OCI-LY7 (cell line): Measurements from ENCODE around the gene MT1HL1.

Experiments
- CTCF ChIP-seq: fragments of 200-600 bp; sonication (generic); conservative IDR thresholded peaks from 2 replicates; pipeline ENCODE4 v1.5.1; 2014; ENCODE audit warnings: mild to moderate bottlenecking, antibody characterized with exemption, low read length, moderate library complexity, mixed read lengths
- EZH2phosphoT487 ChIP-seq: fragments of 200-600 bp; sonication (generic); IDR thresholded peaks from 2 replicates; pipeline ENCODE4 v1.6.1; 2018; ENCODE audit warnings: low read depth, borderline replicate concordance, mild to moderate bottlenecking, mixed run types, antibody characterized with exemption, low read length, moderate library complexity, mixed read lengths

DNA sequence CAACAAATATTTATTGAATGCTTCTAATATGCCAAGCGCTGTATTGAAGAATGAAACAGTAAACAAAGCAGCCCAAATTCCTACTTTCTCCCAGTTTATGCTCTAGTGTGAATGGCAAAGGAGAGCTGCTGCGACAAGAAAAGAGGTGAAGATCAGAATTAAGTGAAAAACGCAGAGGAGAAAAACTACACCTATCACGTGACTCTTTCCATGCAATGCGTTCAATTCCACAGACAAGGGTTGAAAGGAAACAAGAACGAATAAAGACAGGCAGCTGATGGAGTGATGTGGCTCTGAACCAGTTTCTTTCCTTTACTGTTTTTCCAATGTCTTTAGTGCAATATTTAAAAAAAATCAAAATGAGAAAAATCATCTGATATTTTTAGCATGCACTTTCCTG is 23.6 kb downstream of the MT1HL1 start:
- TF ChIP-seq CTCF (no peak), EZH2phosphoT487 (no peak)
